Measurements from ENCODE around the gene PKMYT1.

PKMYT1 gene

DNA sequence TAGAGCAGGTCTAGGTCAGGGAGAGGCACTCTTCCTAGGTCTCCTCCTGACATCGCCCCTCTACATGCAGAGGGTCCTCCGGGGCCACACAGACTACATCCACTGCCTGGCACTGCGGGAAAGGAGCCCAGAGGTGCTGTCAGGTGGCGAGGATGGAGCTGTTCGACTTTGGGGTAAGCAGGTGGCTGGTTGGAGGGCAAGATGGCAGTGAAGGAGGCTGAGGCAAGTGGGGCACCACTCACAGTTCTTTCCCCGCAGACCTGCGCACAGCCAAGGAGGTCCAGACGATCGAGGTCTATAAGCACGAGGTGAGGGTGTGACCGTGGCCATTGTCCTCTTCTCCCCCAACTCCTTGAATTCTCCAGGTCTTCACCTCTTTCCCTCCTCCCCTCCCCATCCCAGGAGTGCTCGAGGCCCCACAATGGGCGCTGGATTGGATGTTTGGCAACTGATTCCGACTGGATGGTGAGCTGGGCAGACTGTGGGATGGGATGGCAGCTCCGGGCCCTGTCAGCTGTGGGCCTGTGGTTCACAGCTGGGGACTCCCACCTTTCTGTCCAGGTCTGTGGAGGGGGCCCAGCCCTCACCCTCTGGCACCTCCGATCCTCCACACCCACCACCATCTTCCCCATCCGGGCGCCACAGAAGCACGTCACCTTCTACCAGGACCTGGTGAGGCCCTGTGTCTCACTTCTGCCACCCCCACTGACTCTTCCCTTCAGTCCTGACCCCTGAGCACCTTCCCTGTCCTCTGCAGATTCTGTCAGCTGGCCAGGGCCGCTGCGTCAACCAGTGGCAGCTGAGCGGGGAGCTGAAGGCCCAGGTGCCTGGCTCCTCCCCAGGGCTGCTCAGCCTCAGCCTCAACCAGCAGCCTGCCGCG, 46.6 kb upstream of the PKMYT1 start:
- ChIA-PET CTCF (interaction anchor here (1.3 to 9.6 kb wide), 6 partner anchors 15 to 139 kb away, joined by 4 to 169 read pairs (median 58); partner anchors contain the start of genes BICDL2 and MMP25), POLR2A (interaction anchor here (0.6 to 1.3 kb wide), 3 partner anchors 16 to 871 kb away, joined by 3 to 4 read pairs (median 4); partner anchors contain the start of gene TRAF7)
- TF ChIP-seq, protein P1, sequence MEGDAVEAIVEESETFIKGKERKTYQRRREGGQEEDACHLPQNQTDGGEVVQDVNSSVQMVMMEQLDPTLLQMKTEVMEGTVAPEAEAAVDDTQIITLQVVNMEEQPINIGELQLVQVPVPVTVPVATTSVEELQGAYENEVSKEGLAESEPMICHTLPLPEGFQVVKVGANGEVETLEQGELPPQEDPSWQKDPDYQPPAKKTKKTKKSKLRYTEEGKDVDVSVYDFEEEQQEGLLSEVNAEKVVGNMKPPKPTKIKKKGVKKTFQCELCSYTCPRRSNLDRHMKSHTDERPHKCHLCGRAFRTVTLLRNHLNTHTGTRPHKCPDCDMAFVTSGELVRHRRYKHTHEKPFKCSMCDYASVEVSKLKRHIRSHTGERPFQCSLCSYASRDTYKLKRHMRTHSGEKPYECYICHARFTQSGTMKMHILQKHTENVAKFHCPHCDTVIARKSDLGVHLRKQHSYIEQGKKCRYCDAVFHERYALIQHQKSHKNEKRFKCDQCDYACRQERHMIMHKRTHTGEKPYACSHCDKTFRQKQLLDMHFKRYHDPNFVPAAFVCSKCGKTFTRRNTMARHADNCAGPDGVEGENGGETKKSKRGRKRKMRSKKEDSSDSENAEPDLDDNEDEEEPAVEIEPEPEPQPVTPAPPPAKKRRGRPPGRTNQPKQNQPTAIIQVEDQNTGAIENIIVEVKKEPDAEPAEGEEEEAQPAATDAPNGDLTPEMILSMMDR (IDR thresholded peaks at IDR 0.05; ENCODE audit: insufficient read depth, low read length, missing control alignments): no peak
- no peak for DNase-seq (ENCODE audit: low read depth, low spot score)
- no peak overlapping the region for H3K4me3 ChIP-seq (ENCODE audit: low read depth, low read length)

DNA sequence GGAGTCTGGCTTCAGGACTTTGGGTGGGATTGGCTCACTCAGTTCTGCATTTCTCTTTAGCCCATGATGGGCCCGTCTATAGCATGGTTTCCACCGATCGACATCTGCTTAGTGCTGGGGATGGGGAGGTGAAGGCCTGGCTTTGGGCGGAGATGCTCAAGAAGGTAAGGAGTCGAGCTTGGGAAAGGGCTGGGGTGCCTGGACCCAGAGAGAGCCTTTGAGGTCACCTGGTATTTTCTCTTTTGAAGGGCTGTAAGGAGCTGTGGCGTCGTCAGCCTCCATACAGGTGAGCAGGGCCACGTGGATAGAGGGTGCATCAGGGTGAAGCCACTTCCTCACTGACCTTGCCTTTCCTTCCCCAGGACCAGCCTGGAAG, 45.7 kb upstream of the PKMYT1 start:
- TF ChIP-seq, protein P1 (IDR thresholded peaks at IDR 0.05; ENCODE audit: insufficient read depth, low read length, missing control alignments): no peak
- no peak overlapping the region for H3K4me3 ChIP-seq (ENCODE audit: low read depth, low read length)
- ChIA-PET CTCF (interaction anchor here (1.9 to 8.8 kb wide), 2 partner anchors 8 to 21 kb away, joined by 6 to 112 read pairs; no protein-coding TSS in a partner anchor), POLR2A (interaction anchor here (1.2 kb wide), 1 partner anchor 22 kb away, joined by 3 read pairs; no protein-coding TSS in a partner anchor)
- DNase-seq (ENCODE audit: low read depth, low spot score): no peak

- TF ChIP-seq, protein P1 (IDR thresholded peaks at IDR 0.05; ENCODE audit: insufficient read depth, low read length, missing control alignments): no peak
- no peak overlapping the region for H3K4me3 ChIP-seq (ENCODE audit: low read depth, low read length)
- POLR2A ChIA-PET: interaction anchor here (1.2 to 5.7 kb wide), 2 partner anchors 6 to 22 kb away, joined by 3 to 40 read pairs; no protein-coding TSS in a partner anchor
- CTCF ChIA-PET: interaction anchor here (0.7 to 1.9 kb wide), 2 partner anchors 9 to 20 kb away, joined by 3 to 6 read pairs; no protein-coding TSS in a partner anchor
- no peak for DNase-seq (ENCODE audit: low read depth, low spot score)
These were observed 45.1 kb upstream of the PKMYT1 start for GRCh38 chr16:3025032-3026002.

DNA sequence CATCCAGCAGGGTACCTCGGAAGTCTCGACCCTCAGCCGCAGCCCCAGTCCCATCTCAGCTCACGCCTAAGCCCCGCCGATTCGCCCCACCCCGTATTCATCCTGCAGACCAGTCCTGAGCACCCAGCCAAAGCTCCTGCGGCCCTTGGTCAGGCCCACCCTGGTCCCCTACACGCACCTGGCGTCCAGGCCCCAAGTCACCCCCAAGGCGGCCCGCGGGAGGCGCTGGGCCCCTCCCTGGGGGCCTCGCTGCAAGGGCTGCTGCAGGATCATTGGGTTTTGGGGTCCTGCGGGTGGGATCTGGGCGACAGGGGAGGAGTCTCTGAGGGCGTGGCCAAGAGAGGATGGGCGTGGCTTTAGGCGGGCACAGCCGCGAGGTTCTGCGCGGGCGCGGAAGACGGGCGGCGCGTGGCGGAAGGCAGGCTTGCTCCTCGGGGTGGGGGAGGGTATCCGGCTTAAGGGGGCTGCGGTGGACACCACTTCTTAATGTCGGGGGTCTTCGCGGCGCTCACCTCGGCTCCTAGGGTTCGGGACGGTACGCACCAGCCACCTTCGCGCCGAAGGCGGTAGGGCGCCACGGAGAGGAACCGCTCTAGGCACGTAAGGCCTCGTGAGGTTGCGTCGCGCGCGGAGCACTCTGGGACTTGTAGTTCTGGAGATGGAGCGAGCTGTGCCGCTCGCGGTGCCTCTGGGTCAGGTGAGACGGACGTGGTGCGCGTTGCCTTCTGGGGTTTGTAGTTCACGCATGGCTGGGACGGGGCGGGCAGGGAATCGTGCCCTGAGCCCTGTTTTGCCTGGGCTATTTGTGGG, 43.6 kb upstream of the PKMYT1 start, which contains the start of the genes HCFC1R1 and THOC6:
Gene HCFC1R1, minus strand, starts transcription at position 274 of the 810 bp plus-strand sequence. Its CDS starts 1 bp downstream, at position 273.
Gene THOC6, plus strand, starts transcription at position 367 of the 810 bp plus-strand sequence. Its CDS starts 292 bp downstream, at position 659.
- ChIA-PET CTCF (interaction anchor here (1.2 to 6.5 kb wide), 3 partner anchors 8 to 36 kb away, joined by 4 to 71 read pairs (median 6); no protein-coding TSS in a partner anchor), POLR2A (interaction anchor here (0.6 to 5.7 kb wide), 7 partner anchors 8 to 136 kb away, joined by 3 to 40 read pairs (median 5); partner anchors contain the start of gene ZNF213)
- TF ChIP-seq, protein P1 (IDR thresholded peaks at IDR 0.05; ENCODE audit: insufficient read depth, low read length, missing control alignments): no peak
- DNase-seq (ENCODE audit: low read depth, low spot score): peak; percentile 80
- H3K4me3 ChIP-seq (ENCODE audit: low read depth, low read length): peak within 1 kb of the TSS; percentile 75

- TF ChIP-seq, protein P1 (IDR thresholded peaks at IDR 0.05; ENCODE audit: insufficient read depth, low read length, missing control alignments): no peak
- POLR2A ChIA-PET: interaction anchor here (0.6 to 5.7 kb wide), 6 partner anchors 8 to 111 kb away, joined by 3 to 40 read pairs (median 6); partner anchors contain the start of gene ZNF213
- peak overlapping the region; percentile 75 for H3K4me3 ChIP-seq (ENCODE audit: low read depth, low read length)
- no peak for DNase-seq (ENCODE audit: low read depth, low spot score)
- CTCF ChIA-PET: interaction anchor here (1.2 to 6.5 kb wide), 2 partner anchors 8 to 36 kb away, joined by 4 to 71 read pairs; no protein-coding TSS in a partner anchor
These were observed 43.1 kb upstream of the PKMYT1 start for GRCh38 chr16:3023415-3023668.
